ENCODE measurements around the gene MTUS2.

MTUS2 gene

DNA sequence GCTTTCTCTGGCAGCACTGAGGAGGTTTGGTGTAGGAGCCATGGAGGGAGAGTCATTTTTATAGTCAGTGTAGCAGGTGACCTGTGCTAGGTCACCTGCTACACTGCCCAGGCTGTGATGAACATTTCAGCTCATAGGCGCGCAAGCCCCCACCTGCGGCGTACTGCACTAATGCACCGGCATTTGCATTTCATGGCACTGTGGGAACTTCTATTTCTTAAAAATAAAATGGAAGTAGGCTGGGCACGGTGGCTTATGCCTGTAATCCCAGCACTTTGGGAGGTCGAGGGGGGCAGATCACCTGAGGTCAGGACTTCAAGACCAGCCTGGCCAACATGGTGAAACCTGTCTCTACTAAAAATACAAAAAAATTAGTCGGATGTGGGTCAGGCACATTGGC is 674.4 kb downstream of the MTUS2 start:
- no peak overlapping the region for H3K27ac Mint-ChIP-seq
- H3K4me3 Mint-ChIP-seq = no peak overlapping the region
- H3K4me1 Mint-ChIP-seq = peaks cover 26% of the 10 kb centered on the region
- no peaks in the 10 kb centered on the region for H3K36me3 Mint-ChIP-seq
- no peaks in the 10 kb centered on the region for H3K27me3 Mint-ChIP-seq
- H3K9me3 Mint-ChIP-seq = no peaks in the 10 kb centered on the region
- no peak for ATAC-seq

DNA sequence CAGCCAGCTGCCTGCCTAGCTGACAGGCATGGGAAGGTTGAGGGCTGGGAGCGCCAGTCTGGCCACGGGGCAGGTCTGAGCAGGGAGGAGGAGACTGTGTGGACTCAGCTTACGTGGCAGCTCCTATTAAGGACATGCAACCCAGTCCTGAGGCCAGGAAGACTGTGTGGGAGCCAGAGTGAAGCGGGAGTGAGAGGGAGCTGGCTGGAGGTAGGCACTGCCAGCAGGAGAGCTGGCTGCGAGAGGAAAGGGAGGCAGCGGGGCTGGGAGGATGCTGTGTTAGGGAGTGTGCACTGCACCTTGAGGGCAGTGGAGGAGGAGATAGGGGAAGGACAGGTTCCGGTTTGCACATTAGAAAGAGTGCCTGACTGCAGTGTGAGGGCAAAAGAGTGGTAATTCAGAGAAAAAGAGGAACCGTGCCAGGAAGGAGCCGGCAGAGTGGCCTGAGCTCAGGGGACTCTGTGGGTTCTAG is 676.1 kb downstream of the MTUS2 start:
- H3K27ac Mint-ChIP-seq = peak overlapping the region; percentile 18
- no peaks in the 10 kb centered on the region for H3K9me3 Mint-ChIP-seq
- H3K36me3 Mint-ChIP-seq = no peaks in the 10 kb centered on the region
- H3K4me3 Mint-ChIP-seq = peak overlapping the region; percentile 46
- H3K27me3 Mint-ChIP-seq = no peaks in the 10 kb centered on the region
- ATAC-seq = peak; percentile 90
- peaks cover 26% of the 10 kb centered on the region for H3K4me1 Mint-ChIP-seq

DNA sequence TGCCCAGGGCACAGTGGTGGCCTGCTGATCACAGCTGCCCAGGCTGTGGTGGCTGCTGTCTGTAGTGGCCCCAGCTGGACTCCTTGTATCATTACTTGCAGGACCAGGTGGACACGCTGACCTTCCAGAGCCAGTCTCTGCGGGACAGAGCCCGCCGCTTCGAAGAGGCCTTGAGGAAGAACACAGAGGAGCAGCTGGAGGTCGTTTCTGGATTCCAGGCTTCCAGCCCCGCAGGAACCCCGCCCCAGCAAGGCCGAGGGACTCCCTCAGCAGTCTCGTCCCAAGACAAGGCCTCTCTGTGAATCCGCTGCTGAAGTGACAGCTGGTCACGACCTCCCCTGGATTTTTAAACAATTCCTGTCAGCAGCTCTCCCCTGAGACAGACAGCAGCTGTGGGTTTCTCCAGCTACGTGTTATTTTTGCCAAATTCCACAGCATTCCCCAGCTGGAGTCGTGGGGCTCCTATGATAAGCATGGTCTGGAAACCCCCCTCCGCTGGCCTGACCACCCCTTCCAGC is 677.1 kb downstream of the MTUS2 start:
- H3K36me3 Mint-ChIP-seq = no peaks in the 10 kb centered on the region
- no peak for ATAC-seq
- no peak overlapping the region for H3K27ac Mint-ChIP-seq
- no peak overlapping the region for H3K4me3 Mint-ChIP-seq
- peaks cover 26% of the 10 kb centered on the region for H3K4me1 Mint-ChIP-seq
- H3K27me3 Mint-ChIP-seq = no peaks in the 10 kb centered on the region
- no peaks in the 10 kb centered on the region for H3K9me3 Mint-ChIP-seq

DNA sequence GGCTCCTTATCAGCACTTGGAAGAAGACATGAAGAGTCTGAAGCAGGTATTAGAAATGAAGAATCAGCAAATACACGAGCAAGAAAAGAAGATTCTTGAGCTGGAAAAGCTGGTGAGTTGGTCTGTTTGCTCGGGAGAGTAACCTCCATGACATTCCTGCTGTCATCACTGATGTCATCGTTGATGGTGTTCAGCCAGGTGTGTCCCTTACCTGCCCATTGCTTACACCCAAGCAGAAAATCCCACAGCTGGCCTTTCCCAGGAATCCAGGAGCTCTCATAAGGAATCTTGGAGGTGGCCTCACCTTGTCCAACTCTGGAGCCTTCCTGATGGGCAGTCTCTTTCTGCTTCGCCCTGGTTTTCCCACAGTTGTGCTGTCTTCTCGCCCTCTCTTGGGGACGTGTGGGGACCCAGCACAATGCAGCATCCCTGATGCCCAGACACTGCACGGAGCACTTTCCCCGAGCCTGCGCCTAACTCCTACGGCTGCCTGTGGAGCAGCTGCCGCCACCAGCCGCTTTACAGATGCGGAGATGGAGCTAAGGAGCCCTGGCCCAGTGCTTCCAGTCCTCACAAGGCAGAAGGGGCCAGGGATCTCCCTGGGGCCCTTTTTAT is 678.4 kb downstream of the MTUS2 start:
- no peaks in the 10 kb centered on the region for H3K36me3 Mint-ChIP-seq
- no peak overlapping the region for H3K27ac Mint-ChIP-seq
- peaks cover 9% of the 10 kb centered on the region for H3K27me3 Mint-ChIP-seq
- peaks cover 33% of the 10 kb centered on the region for H3K4me1 Mint-ChIP-seq
- no peaks in the 10 kb centered on the region for H3K9me3 Mint-ChIP-seq
- ATAC-seq = no peak
- no peak overlapping the region for H3K4me3 Mint-ChIP-seq

DNA sequence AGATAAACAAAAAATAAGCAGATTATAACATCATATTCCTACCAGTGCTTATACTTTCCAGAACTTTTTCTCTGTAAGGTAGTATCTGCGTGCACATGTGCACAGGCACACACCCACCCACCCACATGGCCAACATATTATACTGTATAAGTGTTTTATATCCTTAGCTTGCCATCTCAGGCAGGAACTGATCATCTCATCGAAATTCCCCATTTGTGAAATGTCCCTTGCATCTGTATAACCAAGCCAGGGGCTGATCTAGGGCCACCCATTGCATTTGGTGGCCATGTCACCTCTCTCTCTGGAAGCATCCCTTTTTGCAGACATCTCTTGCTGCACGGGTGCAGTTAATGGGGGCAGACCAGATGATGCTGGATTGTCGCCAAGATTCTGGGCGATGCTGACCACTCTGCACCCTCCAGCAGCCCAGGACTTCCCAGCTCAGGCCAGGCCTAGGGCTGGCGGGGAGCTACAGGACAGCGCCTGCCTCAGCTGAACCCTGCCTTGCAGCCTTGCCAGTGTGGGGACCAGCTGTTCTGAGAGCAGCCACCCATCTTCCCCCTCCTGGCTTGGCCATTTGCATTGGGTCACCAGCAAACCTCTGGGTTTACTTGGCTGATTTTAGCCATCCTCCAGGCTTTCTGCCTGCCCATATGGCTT is 679.5 kb downstream of the MTUS2 start:
- no peaks in the 10 kb centered on the region for H3K36me3 Mint-ChIP-seq
- peaks cover 26% of the 10 kb centered on the region for H3K4me1 Mint-ChIP-seq
- H3K27ac Mint-ChIP-seq = no peak overlapping the region
- peaks cover 17% of the 10 kb centered on the region for H3K27me3 Mint-ChIP-seq
- H3K9me3 Mint-ChIP-seq = no peaks in the 10 kb centered on the region
- no peak for ATAC-seq
- no peak overlapping the region for H3K4me3 Mint-ChIP-seq

DNA sequence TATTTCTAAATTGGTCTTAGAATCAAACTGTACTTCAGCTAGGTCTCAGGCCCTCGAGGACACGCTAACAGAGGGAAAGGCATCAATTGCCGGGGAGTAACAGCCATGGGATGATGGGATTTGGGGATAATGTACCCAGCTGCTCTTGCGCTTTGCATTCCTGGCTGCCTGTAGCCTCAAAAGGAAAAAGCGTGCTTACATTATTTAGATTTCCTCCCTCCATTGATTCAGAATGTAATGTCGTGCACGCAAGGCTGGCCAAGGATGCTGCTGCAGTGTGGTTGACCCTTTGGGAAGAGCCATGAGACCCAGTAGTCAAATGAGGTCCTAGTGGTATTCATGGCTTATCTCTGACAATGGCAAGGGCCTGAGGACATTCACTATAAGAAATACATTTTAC is 680.2 kb downstream of the MTUS2 start:
- Mint-ChIP-seq H3K27me3 (peaks cover 22% of the 10 kb centered on the region), H3K4me3 (no peak overlapping the region), H3K9me3 (no peaks in the 10 kb centered on the region), H3K4me1 (peaks cover 26% of the 10 kb centered on the region), H3K27ac (no peak overlapping the region), H3K36me3 (no peaks in the 10 kb centered on the region)
- no peak for ATAC-seq

DNA sequence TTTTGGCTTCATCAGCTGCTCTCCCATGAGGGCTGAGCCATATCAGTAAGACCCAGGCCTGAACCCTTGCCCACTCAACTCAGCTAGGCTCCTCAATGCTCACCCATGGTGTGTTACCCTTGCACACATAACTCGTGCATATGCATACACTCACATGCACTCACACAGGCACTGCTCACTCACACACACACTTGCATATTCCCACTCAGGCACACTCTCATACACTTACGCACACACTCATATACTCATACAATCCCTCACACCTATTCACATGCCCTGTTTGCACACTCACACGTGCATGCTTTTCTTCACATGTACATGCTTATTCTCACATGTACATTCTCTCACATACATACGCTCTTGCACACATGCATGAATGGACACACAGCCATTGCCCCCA is 681.5 kb downstream of the MTUS2 start:
- Mint-ChIP-seq H3K4me1 (peaks cover 13% of the 10 kb centered on the region), H3K27me3 (peaks cover 27% of the 10 kb centered on the region), H3K4me3 (no peak overlapping the region), H3K36me3 (no peaks in the 10 kb centered on the region), H3K9me3 (no peaks in the 10 kb centered on the region), H3K27ac (no peak overlapping the region)
- no peak for ATAC-seq

DNA sequence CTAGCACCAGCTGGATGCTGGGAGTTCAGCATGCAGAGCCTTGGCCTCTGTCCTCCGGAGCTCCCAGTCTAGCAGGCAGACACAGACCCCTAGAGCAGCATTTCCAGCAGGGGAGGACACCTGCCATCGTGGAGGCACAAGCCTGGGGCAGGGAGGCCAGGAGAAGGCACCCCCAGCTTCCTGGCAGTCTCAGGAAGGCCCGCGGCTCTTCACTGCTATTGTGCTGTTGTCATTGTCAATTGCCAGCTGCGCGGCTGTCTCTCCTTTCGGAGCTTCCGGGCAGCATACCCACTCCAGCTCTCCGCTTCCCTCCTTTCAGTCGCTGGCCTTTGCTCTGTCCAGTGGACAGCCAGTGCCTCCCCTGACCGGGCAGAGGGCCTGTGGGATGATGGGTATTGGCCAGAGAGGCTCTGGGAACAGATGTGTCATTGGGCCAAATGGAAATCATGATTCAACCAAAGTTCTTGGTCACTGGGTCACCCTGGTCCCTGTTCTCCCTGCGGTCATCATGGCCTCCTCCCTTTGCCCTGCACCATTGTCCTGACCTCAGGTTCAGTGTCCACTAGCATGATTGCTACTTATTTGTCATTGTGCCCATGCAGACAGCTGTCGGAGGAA is 682.4 kb downstream of the MTUS2 start:
- ATAC-seq = no peak
- H3K4me1 Mint-ChIP-seq = peaks cover 7% of the 10 kb centered on the region
- peaks cover 27% of the 10 kb centered on the region for H3K27me3 Mint-ChIP-seq
- H3K4me3 Mint-ChIP-seq = no peak overlapping the region
- H3K9me3 Mint-ChIP-seq = no peaks in the 10 kb centered on the region
- H3K36me3 Mint-ChIP-seq = no peaks in the 10 kb centered on the region
- H3K27ac Mint-ChIP-seq = no peak overlapping the region

DNA sequence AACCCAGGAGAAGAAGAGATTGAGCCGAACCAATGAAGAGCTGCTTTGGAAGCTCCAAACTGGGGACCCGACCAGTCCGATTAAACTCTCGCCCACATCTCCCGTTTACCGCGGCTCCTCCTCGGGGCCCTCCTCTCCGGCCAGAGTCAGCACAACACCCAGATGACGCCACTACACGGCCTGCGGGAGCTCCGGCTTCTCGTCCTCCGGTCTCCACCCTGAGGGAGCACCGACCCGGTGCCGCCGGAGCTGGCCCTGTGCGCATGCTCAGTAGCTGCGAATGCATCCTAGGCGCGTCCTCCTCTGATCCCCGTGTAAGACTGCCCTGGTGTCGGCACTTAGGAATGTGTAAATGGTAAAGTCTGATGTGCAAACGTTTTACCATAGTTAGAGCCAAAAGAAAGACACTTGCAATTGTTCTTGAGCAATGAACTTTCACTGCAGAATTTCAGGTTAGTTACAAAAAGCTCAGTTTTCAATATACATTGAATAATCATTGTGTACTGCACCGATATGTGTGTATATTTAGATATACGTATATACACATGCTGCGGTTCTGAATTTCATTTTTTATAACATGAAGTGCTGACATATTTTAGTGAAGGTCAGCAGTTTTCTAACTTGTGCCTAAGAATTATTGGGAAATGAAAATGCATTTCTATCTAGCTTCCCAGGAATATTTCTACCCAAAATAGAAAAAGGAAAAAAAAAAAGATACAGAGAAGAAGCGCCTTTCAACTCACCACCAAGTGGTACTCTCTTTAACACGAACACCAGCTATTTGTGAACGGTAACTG is 683.1 kb downstream of the MTUS2 start:
- Mint-ChIP-seq H3K27ac (no peak overlapping the region), H3K9me3 (no peaks in the 10 kb centered on the region), H3K4me3 (no peak overlapping the region), H3K36me3 (no peaks in the 10 kb centered on the region), H3K4me1 (peaks cover 7% of the 10 kb centered on the region), H3K27me3 (peaks cover 27% of the 10 kb centered on the region)
- ATAC-seq = no peak

DNA sequence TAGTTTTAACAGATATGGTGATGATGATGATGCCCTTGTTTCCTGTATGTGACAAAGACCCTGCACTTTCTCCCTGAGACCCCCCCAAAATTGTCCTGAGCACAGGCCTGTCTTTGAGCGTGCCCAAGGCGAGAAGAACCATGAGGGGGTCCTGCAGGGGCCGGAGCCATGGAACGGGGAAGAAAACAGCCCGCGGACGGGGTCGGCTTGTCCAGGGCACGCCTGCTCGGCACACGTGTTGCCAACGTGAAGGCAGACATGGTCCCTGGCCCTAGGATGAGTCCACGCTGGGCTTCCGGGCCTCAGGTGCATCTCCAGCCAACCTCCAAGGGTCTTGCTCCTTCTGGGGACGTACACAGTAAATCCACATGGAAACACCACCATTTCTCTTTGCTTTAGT is 684.6 kb downstream of the MTUS2 start:
- Mint-ChIP-seq H3K36me3 (no peaks in the 10 kb centered on the region), H3K27me3 (peaks cover 27% of the 10 kb centered on the region)

DNA sequence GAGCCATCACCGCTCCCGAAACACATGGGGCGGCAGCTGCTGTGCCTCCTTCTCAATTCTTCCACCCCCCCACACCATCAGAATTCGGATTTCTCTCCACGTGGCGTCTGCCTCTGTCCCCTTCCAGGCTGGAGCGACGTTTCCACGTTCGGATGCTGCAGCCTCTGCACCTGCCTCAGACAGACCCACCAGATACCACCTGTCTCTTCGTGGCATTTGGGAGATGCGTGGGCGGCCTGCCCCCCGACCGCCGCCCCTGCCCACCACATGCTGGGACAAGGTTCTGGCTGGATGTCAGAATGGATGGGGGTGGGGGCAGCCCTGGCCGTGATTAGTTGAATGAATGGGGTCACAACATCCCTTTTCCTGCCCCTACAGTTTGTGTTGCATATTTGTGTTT is 685.4 kb downstream of the MTUS2 start:
- H3K4me3 Mint-ChIP-seq = no peak overlapping the region
- ATAC-seq = no peak
- no peaks in the 10 kb centered on the region for H3K36me3 Mint-ChIP-seq
- peaks cover 27% of the 10 kb centered on the region for H3K27me3 Mint-ChIP-seq
- no peaks in the 10 kb centered on the region for H3K9me3 Mint-ChIP-seq
- no peak overlapping the region for H3K27ac Mint-ChIP-seq
- peaks cover 7% of the 10 kb centered on the region for H3K4me1 Mint-ChIP-seq

More for the DNA sequence above, 684.6 kb downstream of the MTUS2 start:
- no peak overlapping the region for H3K27ac Mint-ChIP-seq
- no peaks in the 10 kb centered on the region for H3K9me3 Mint-ChIP-seq
- peaks cover 7% of the 10 kb centered on the region for H3K4me1 Mint-ChIP-seq
- H3K4me3 Mint-ChIP-seq = no peak overlapping the region
- no peak for ATAC-seq

DNA sequence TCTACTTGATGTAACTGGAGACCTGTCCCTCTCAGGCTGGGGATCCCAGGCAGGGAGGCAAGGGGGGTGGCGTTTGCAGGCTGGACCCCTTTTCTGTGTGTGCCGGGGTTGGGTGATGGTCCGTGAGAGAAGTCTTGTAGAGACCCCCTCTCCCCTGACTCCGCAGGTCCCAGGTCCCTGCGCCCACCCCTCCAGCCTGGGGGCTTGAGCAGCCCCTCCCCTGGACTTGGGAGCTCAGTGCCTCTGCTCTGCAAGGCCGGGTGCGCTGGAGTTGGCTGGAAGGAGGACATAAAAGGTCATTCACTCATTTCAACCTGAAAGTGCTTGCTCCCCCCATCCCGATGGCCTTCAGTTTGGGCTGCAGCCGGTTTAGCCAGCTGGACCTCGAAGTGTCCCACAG is 685.8 kb downstream of the MTUS2 start:
- H3K9me3 Mint-ChIP-seq = no peaks in the 10 kb centered on the region
- ATAC-seq = no peak
- H3K4me3 Mint-ChIP-seq = no peak overlapping the region
- H3K4me1 Mint-ChIP-seq = peaks cover 7% of the 10 kb centered on the region
- peaks cover 27% of the 10 kb centered on the region for H3K27me3 Mint-ChIP-seq
- no peaks in the 10 kb centered on the region for H3K36me3 Mint-ChIP-seq
- H3K27ac Mint-ChIP-seq = no peak overlapping the region

DNA sequence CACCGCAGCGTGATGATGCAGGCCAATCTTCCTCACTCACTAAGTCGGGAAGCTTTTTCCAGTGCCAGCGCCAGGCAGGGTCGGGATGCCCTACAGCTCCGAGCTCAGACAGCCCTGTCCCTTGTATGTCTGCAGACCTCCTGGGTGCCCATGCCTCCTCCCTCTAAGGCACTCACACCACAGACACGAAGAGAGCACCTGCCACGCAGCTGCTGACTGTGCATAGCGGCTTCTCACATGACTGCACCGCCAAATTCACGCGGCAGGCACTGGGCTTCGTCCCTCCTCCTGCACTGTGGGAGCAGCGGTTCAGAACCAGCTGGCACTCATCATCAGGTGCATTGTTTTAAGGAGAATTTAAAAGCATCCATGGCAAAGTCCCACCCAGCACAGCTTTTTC is 687.2 kb downstream of the MTUS2 start:
- Mint-ChIP-seq H3K4me1 (peaks cover 7% of the 10 kb centered on the region), H3K27me3 (peaks cover 27% of the 10 kb centered on the region), H3K4me3 (no peak overlapping the region), H3K9me3 (no peaks in the 10 kb centered on the region), H3K36me3 (peaks cover 7% of the 10 kb centered on the region), H3K27ac (no peak overlapping the region)
- no peak for ATAC-seq

DNA sequence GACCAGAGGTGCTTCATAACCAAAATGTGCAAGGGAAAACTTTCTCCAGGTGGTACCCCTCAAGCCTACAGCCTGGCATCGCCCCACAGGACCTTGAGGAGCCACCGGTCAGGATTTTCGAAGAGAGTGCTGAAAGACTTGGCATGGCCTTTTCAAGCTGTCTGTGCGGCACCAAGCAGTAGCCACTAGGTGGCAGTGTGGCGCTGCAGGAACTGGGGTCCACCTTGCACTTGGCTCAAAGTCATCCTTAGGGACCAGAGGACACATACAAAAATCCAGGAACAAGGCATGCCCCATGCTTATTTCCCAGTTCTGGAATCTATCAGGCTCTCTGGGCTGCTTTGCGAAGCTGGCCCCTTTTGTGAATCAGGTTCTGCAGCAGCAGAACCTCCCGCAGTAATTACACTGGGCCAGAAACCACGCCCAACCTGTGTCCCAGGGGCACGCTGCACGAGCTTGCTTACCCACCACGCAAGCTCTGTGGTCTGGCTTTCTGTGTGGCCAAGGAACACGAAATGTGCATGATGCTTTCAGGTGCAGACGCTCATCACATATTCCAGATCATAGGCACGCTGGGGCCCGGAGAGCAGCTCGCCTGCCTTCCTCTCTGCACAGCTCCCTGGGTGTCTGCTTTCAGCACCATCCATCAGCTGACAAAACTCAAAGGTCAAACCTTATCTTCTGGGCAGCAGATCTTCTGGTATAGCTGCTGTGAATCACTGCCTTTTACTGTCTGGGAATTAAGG is 688.2 kb downstream of the MTUS2 start:
- peak; percentile 66 for ATAC-seq
- peaks cover 16% of the 10 kb centered on the region for H3K36me3 Mint-ChIP-seq
- H3K27ac Mint-ChIP-seq = no peak overlapping the region
- no peak overlapping the region for H3K4me3 Mint-ChIP-seq
- H3K9me3 Mint-ChIP-seq = no peaks in the 10 kb centered on the region
- peaks cover 1% of the 10 kb centered on the region for H3K4me1 Mint-ChIP-seq
- H3K27me3 Mint-ChIP-seq = peaks cover 21% of the 10 kb centered on the region

DNA sequence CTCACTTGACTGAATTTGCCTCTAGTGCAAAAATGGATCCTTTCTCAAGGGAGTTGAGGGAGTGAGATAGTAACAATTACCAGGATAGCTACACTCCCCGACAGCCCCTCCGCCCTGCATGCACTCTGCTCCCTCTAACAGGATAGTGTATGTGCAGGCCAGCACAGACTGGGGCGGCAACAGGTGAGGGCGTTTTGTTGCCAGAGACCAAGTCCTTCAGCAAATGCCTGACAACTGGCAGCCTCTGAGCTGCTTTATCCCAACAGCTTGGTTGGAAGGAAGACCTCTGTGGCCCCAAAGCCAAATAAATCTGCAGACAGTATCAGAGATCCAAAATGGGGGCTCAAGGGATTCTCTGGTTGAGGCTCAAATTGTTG is 688.7 kb downstream of the MTUS2 start:
- Mint-ChIP-seq H3K4me1 (no peaks in the 10 kb centered on the region), H3K9me3 (no peaks in the 10 kb centered on the region), H3K36me3 (peaks cover 22% of the 10 kb centered on the region), H3K4me3 (no peak overlapping the region), H3K27ac (no peak overlapping the region), H3K27me3 (peaks cover 17% of the 10 kb centered on the region)
- ATAC-seq = no peak

Data from stimulated activated memory B cell treated with anti-CD40 and anti-IgM and Interleukin-4, amounts not matched to agents 10 μg/mL and 1 μg/mL and 100 μg/mL, for 72 hours (primary cell).